ENCODE results near the gene ST3GAL3.

Gene ST3GAL3

DNA sequence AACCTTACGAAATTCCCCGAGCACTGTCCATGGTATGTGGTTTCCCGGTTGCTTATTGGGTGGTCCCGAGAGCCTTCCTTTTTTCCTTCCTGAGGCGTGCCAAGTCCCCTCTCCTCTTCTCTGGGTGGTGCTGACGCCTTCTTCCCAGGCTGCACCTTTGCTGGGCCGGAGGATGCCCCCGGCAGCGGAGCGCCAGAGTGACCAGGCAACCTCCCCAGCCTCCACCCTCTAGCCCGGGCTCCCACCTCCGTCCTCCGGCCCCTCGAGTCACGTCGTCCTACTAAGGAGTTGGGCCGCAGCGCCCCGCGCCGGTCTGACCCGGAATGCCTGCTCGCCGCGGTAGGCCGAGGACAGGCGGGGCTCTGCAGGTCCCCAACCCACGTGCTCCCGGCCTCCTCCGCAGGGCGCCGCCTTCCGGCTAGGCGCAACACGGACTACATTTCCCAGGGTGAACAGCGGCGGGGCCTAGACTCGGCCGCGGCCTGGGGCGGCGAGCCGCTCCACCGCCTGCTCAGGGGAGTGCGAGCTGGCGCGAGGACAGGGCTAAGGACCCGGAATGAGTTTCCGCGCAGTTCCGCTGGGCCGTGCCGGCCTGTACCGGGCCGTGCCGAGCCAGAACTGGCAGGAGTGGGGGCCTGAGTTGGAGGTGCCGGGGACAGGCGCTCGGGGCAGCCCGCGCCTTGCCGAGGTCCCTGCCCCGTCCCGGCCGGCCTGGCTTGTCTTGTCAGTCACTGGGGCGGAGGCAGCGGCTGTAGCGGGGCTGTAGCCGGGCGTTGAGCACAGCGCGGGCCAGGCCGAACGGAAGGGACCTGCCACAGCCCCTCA, 239.1 kb downstream of the ST3GAL3 start, which contains the start of gene IPO13:
TSS of gene IPO13 (plus strand) at position 715 of the 825 bp plus-strand sequence. CDS start 651 bp downstream, outside the sequence.
- no peaks in the 10 kb centered on the region for H3K9me3 Mint-ChIP-seq
- H3K4me1 Mint-ChIP-seq (ENCODE audit: low read depth in 2 of 2) = peaks cover 34 to 65% of the 10 kb centered on the region in 2 donors
- H3K27ac Mint-ChIP-seq = peak within 1 kb of the TSS; percentile 94 to 98
- peak within 1 kb of the TSS; percentile 94 to 96 for H3K4me3 Mint-ChIP-seq
- peak; percentile 96 for ATAC-seq (replicated peaks)
- peaks cover 3% of the 10 kb centered on the region for H3K36me3 Mint-ChIP-seq (ENCODE audit: insufficient read depth)
- DNase-seq = peak; percentile 94 to 98 (median 96)
- no peaks in the 10 kb centered on the region for H3K27me3 Mint-ChIP-seq

DNA sequence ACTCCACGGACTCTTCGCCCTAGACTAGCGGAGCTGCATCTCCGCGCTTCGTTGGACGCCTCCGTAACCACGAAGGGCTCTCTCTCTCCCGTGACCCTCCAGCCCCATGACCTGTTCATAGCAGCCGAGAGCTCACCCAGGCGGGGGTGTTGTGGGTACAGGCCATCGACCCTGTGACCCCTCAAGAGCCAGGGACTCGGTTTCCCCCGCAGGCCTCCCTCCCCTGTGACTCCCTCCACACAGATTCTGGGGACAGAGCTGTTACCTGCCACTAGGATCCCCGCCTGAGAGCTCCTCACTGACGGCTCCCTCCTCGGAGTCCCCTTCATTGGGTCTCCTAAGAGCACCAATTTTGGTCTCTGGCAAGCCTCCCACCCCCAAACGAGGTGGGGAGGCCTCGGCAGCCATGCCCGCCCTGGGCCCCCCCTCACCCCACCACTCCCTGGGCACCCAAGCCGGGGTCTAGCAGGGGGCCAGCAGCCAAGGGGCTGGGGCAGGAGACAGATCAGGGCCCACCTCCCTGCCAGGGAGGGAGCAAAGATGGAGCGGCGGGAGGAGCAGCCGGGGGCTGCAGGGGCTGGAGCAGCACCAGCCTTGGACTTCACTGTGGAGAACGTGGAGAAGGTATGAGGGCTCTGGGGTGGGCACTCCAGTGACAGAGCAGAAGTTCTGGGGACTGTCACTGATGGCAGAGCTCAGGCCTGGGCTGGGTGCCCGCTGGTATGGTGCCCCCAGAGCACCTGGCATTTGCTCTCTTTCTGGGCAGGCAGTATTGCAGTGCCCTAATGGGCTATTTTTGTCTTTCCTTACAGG, 239.9 kb downstream of the ST3GAL3 start:
- H3K4me3 Mint-ChIP-seq = peak overlapping the region; percentile 94 to 96
- peaks cover 34 to 66% of the 10 kb centered on the region in 2 donors for H3K4me1 Mint-ChIP-seq (ENCODE audit: low read depth in 2 of 2)
- H3K27ac Mint-ChIP-seq = peak overlapping the region; percentile 94 to 98
- peak in 1 of 3 experiments; percentile 11 for DNase-seq
- no peaks in the 10 kb centered on the region for H3K9me3 Mint-ChIP-seq
- H3K27me3 Mint-ChIP-seq = no peaks in the 10 kb centered on the region
- peaks cover 3% of the 10 kb centered on the region for H3K36me3 Mint-ChIP-seq (ENCODE audit: insufficient read depth)
- no peak for ATAC-seq (replicated peaks)

DNA sequence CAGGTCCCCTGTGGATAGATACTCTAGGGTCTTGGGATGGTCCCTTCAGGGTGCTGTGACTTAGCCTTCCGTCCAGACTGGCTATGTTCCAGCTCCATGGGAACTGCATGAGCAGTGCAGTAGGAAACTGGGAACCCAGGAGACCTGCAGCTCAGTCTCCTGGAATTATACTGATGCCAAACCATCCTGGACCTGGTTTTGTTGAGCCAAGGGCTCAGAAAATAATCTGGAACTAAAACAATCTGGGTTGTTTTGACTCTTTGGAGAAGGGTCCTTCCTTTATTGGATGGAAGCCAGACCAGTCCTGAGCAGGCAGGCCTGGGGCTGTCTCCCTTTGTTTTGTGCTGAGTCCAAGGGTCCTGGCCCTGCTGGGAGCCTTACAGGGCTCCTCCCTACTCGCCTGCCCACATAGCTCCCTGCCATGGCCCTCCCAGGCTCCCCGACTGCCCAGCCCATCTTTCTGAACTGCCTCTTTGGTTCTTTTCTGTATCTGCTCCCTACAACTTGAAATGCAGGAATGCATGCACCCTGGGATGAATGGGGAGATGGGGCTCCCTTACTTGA, 240.6 kb downstream of the ST3GAL3 start:
- H3K36me3 Mint-ChIP-seq (ENCODE audit: insufficient read depth) = peaks cover 3% of the 10 kb centered on the region
- no peaks in the 10 kb centered on the region for H3K9me3 Mint-ChIP-seq
- no peaks in the 10 kb centered on the region for H3K27me3 Mint-ChIP-seq
- H3K4me1 Mint-ChIP-seq (ENCODE audit: low read depth in 2 of 2) = peaks cover 34 to 60% of the 10 kb centered on the region in 2 donors
- H3K27ac Mint-ChIP-seq = peak overlapping the region; percentile 94 to 98
- ATAC-seq (replicated peaks) (no peak), DNase-seq (no peak)
- H3K4me3 Mint-ChIP-seq = peak overlapping the region; percentile 94 to 96

DNA sequence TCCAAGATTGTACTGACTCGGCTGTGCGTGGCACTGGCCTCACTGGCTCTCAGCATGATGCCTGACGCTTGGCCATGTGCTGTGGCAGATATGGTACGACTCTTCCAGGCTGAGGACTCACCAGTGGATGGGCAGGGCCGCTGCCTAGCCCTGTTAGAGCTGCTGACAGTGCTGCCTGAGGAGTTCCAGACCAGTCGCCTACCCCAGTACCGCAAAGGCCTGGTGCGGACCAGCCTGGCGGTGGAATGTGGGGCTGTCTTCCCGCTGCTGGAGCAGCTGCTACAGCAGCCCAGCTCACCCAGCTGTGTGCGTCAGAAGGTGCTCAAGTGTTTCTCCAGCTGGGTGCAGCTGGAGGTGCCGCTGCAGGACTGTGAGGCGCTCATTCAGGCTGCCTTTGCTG, 242.3 kb downstream of the ST3GAL3 start:
- ATAC-seq (replicated peaks) (no peak), DNase-seq (no peak)
- peaks cover 3% of the 10 kb centered on the region for H3K36me3 Mint-ChIP-seq (ENCODE audit: insufficient read depth)
- H3K27ac Mint-ChIP-seq = no peak overlapping the region
- peaks cover 32 to 58% of the 10 kb centered on the region in 2 donors for H3K4me1 Mint-ChIP-seq (ENCODE audit: low read depth in 2 of 2)
- H3K27me3 Mint-ChIP-seq = no peaks in the 10 kb centered on the region
- H3K9me3 Mint-ChIP-seq = no peaks in the 10 kb centered on the region
- no peak overlapping the region for H3K4me3 Mint-ChIP-seq

DNA sequence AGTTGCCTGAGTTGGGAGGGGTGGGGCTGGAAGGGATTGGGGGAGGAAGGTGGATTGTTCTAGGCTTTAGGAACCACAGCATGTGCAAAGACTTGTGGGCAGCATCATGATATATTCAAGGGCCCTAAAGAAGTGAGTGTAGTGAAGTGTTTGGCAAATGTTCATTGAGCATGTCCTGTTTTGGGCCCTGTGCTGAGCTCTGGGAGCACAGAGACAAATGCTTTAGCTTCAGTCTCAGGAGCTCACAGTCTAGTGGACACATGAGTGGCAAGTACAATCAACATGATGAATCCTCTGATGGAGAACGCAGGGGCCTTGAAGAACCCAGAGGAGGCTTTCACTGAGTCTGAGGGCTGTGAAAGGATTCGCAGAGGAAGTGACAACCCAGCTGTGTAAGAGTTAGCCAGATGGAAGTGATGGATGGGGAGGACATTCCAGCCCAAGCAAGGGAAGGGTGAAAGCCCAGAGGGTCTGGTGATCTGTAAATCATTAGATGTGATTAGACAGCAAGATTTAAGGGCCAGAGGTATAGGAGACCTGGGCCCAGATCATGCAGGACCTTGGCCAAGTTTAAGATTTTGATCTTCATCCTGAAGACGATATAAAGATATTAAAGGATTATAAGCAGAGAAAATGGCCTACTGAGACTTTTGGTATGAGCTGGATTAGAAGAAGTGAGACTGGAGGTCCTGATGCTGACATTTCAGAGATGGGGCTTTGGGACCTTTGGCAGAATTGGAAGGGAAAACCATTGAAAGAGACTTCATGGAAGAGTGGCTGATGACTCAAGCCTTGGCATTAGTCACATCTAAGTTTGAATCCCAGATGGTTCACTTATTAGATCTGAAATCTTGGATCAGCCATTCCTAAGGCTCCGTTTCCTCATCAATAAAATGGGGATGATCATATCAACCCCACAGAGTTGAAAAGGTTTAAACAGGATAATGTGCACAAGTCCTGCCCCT, 244.0 kb downstream of the ST3GAL3 start:
- Mint-ChIP-seq H3K4me3 (no peak overlapping the region), H3K27ac (no peak overlapping the region), H3K36me3 (ENCODE audit: insufficient read depth) (peaks cover 3% of the 10 kb centered on the region), H3K4me1 (ENCODE audit: low read depth in 2 of 2) (peaks cover 26 to 49% of the 10 kb centered on the region in 2 donors), H3K27me3 (no peaks in the 10 kb centered on the region), H3K9me3 (no peaks in the 10 kb centered on the region)
- no peak for DNase-seq
- no peak for ATAC-seq (replicated peaks)

DNA sequence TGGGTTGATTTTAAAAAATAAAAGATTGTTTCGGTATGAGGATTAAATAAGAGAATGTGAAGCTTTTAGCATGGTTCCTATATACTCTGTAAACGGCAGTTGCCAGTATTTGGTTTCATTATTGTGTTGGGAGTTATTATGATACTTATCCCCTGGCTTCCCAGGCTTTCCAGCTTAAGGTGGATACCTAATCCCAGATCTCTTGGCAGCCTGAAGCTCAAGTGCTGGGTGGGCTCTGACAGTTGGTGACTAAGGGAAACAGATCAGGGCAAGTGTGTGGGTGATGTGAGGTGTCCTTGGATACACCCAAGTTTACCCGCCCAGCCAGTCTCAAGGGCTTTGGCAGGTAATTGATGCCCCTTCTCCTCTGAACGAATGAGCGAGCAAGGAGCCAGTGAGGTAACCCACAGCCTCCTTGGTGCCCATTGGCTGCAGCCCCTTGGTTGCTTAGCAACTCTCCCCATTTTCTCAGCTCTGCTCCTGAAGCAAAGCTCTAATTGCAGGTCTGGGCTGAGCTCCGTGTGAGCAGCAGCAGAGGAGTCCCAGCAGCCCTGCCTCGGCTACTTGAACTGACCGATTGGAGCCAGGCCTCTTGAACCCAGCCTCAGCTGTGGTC, 245.5 kb downstream of the ST3GAL3 start:
- H3K9me3 Mint-ChIP-seq = no peaks in the 10 kb centered on the region

DNA sequence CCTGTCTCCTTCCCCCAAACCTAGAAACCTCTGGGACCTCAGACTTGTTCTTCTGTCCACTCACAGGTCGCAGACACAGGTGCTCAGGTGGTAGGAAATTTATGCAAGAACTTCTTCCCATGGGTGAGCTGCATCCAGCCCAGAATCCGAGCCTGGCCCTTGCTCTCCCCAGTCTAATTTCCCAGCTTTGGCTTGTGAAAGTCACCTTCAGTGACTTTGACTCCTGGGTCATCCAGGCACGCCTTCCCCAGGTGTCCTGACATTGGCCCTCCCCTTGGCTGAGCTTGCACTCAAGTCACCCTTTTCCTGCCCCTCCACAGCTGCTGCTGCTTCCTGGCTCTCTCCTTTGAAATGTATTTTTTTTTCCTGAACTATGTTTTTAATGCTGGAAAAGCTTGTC, 246.0 kb downstream of the ST3GAL3 start:
- no peak overlapping the region for H3K4me3 Mint-ChIP-seq
- no peaks in the 10 kb centered on the region for H3K9me3 Mint-ChIP-seq
- no peak for ATAC-seq (replicated peaks)
- no peak overlapping the region for H3K27ac Mint-ChIP-seq
- no peak for DNase-seq
- peaks cover 3% of the 10 kb centered on the region for H3K36me3 Mint-ChIP-seq (ENCODE audit: insufficient read depth)
- H3K27me3 Mint-ChIP-seq = no peaks in the 10 kb centered on the region
- H3K4me1 Mint-ChIP-seq (ENCODE audit: low read depth in 2 of 2) = peaks cover 17 to 31% of the 10 kb centered on the region in 2 donors

More for the DNA sequence above, 245.5 kb downstream of the ST3GAL3 start:
- Mint-ChIP-seq H3K36me3 (ENCODE audit: insufficient read depth) (peaks cover 3% of the 10 kb centered on the region), H3K4me3 (no peak overlapping the region), H3K4me1 (ENCODE audit: low read depth in 2 of 2) (peaks cover 20 to 36% of the 10 kb centered on the region in 2 donors), H3K27ac (no peak overlapping the region), H3K27me3 (no peaks in the 10 kb centered on the region)
- DNase-seq (no peak), ATAC-seq (replicated peaks) (no peak)

DNA sequence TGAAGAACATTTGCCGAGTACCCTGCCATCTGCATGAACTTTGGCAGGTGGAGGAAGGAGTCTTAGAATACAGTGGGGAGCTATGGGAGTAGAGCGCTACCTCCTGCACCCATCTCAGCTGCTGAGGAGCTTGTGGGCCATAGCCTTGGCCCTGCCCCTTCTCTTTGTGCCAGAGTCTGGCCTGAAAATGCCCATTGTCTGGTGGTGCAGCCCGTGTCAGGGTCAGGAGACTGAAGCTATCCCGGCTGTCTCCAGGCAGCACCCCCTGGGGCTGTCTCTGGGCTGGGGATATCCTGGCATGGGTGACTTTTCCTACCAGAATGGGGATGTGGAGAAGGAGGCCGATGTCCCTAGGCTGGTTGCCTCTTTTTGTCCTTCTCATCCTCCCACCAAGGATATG, 246.7 kb downstream of the ST3GAL3 start:
- Mint-ChIP-seq H3K27me3 (no peaks in the 10 kb centered on the region), H3K27ac (peak overlapping the region in 1 of 2 donors; percentile 30), H3K9me3 (no peaks in the 10 kb centered on the region), H3K4me3 (no peak overlapping the region), H3K36me3 (ENCODE audit: insufficient read depth) (peaks cover 3% of the 10 kb centered on the region), H3K4me1 (ENCODE audit: low read depth in 2 of 2) (peaks cover 11 to 26% of the 10 kb centered on the region in 2 donors)
- DNase-seq (no peak), ATAC-seq (replicated peaks) (no peak)

DNA sequence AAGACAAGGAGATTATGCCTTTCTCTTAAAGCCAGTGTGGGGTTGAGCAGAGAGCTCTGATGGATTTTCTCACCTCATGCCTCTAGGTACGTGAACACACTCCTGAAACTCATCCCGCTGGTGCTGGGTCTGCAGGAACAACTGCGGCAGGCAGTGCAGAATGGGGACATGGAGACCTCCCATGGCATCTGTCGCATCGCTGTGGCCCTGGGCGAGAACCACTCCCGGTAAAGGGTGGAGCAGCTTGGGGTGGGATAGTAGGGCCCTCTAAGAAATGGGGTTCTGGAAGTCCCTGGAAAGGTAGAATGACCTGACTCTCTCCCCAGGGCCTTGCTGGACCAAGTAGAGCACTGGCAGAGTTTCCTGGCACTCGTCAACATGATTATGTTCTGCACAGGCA, 248.9 kb downstream of the ST3GAL3 start:
- H3K27ac Mint-ChIP-seq = no peak overlapping the region
- H3K9me3 Mint-ChIP-seq = no peaks in the 10 kb centered on the region
- H3K4me3 Mint-ChIP-seq = no peak overlapping the region
- peaks cover 3% of the 10 kb centered on the region for H3K36me3 Mint-ChIP-seq (ENCODE audit: insufficient read depth)
- no peaks in the 10 kb centered on the region for H3K27me3 Mint-ChIP-seq
- DNase-seq = no peak
- peaks cover 4 to 10% of the 10 kb centered on the region in 2 donors for H3K4me1 Mint-ChIP-seq (ENCODE audit: low read depth in 2 of 2)
- no peak for ATAC-seq (replicated peaks)

DNA sequence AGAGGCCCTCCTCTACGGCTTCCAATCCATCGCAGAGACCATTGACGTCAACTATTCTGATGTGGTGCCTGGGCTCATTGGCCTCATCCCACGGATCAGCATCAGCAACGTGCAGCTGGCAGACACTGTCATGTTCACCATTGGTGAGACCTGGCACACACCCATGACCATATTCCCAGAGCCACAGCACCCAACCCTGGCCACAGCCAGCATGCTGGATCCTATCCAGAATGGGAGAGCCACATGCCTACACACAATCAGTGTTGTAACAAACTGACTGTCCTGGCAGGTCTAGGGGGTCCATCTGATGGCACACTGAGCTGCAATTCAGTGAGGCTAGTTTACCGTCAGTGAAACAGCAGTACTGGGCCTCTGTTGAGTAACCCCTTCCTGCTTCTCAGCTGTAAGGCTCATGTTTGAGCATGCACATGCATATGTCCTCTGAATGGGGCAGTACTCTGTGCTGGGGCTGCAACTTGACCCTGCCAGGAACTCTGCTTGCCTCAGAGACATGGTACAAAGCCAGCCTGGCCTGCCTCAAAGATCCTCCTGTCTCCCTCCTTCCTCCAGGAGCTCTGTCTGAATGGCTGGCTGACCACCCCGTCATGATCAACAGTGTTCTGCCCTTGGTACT, 250.2 kb downstream of the ST3GAL3 start:
- DNase-seq (no peak), ATAC-seq (replicated peaks) (no peak)
- Mint-ChIP-seq H3K4me3 (no peak overlapping the region), H3K4me1 (ENCODE audit: low read depth in 2 of 2) (peaks cover 4 to 7% of the 10 kb centered on the region in 2 donors), H3K9me3 (no peaks in the 10 kb centered on the region), H3K36me3 (ENCODE audit: insufficient read depth) (peaks cover 3% of the 10 kb centered on the region), H3K27me3 (no peaks in the 10 kb centered on the region), H3K27ac (no peak overlapping the region)

DNA sequence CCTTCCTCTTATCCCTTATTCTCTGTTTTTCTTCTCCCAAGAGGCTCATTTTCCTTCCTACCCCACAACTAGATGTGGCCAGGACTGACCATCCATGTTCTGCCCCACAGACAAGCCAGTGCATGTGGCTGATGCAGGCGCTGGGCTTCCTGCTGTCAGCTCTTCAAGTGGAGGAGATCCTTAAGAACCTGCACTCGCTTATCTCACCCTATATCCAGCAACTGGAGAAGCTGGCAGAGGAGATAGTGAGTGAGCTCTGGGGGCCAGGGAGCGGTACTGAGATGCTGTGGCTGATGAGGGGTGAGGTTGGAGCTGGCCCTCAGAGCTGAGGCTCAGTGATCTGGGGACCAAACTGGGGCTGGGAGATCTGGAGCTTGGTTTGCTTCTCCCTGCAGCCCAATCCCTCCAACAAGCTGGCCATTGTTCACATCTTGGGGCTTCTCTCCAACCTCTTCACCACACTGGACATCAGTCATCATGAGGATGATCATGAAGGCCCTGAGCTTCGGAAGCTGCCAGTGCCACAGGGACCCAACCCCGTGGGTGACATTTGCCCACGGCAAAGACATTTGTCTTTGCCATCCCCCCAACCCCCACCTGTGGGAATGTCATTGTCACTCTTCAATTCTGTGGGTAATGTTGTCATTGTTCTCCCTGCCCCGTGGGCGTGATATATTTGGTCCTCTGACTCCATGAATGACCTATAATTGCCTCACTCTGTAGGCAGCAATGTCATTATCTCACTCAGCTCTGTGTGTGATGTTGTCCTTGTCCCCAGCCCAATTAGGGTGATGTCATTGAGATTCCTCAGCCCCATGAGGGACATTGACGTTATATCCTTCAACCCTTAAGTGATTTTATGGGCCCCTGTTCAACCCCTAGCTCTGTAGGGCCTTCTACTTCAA, 251.3 kb downstream of the ST3GAL3 start:
- Mint-ChIP-seq H3K36me3 (ENCODE audit: insufficient read depth) (peaks cover 3% of the 10 kb centered on the region), H3K27me3 (no peaks in the 10 kb centered on the region), H3K9me3 (no peaks in the 10 kb centered on the region), H3K4me1 (ENCODE audit: low read depth in 2 of 2) (peaks cover 4 to 7% of the 10 kb centered on the region in 2 donors), H3K27ac (no peak overlapping the region), H3K4me3 (no peak overlapping the region)
- DNase-seq = no peak
- ATAC-seq (replicated peaks) = no peak
